SK-N-SH (cell line): ENCODE measurements around the gene BLOC1S1. TPM values are rescaled to one million over a fixed set of nuclear protein-coding genes. Genes with fewer than 3 reads are reported as not detected.

ENCODE experiments used
- CTCF ChIA-PET: fragments of 300-600, 350-600 bp; formaldehyde crosslinking; extraction: SDS; loops from one replicate; lab custom pipeline; 2021; lab: Yijun Ruan, JAX
- POLR2A ChIA-PET: fragments of 350-600 bp; sonication (Branson Sonifier 250); formaldehyde crosslinking; extraction: SDS; loops from one replicate; lab custom pipeline; 2020; ENCODE audit warnings: antibody characterized with exemption, inconsistent platforms; lab: Yijun Ruan, JAX
- DNase-seq: peaks from one replicate; pipeline ENCODE4 v3.0.0; 2012
- H2AFZ ChIP-seq: fragments of 200-600 bp; sonication (generic); 2 replicates; pipeline ENCODE4 v1.8.1; 2016; ENCODE audit warnings: antibody characterized with exemption, mild to moderate bottlenecking, low read depth
- H3F3A ChIP-seq: fragments of 200-600 bp; sonication (generic); replicated peaks from 2 replicates; pipeline ENCODE3; 2016; ENCODE audit warnings: antibody characterized with exemption, mild to moderate bottlenecking; ENCODE audit not compliant: insufficient read depth
- H3K27ac ChIP-seq, 2 experiments: fragments of 200-500 bp in 1 of 2; fragments of 200-600 bp in 1 of 2; sonication (Bioruptor generic) in 1 of 2; sonication (generic), shearing (Covaris generic) in 1 of 2; 2 replicates each; pipeline versions ENCODE4 v1.5.1 to v1.6.1; 2014 to 2016; ENCODE audit warnings: low read depth in 2 of 2, inconsistent platforms in 1 of 2, low read length in 1 of 2, mild to moderate bottlenecking in 1 of 2, mixed read lengths in 1 of 2
- H3K27me3 ChIP-seq: fragments of 200-600 bp; sonication (generic), shearing (Covaris generic); 2 replicates; pipeline ENCODE4 v1.6.1; 2016; ENCODE audit warnings: mixed run types; ENCODE audit not compliant: insufficient read depth
- H3K36me3 ChIP-seq, 2 experiments: fragments of 200-500 bp in 1 of 2; fragments of 200-600 bp in 1 of 2; sonication (Bioruptor generic) in 1 of 2; sonication (generic) in 1 of 2; replicated peaks in 1 of 2; 2 replicates each; pipeline versions ENCODE3 to v1.5.1; 2014 to 2016; ENCODE audit warnings: low read length in 1 of 2, mild to moderate bottlenecking in 1 of 2; ENCODE audit not compliant: insufficient read depth in 2 of 2, control insufficient read depth in 1 of 2
- H3K4me1 ChIP-seq, 2 experiments: fragments of 200-500 bp in 1 of 2; fragments of 200-600 bp in 1 of 2; sonication (Bioruptor generic) in 1 of 2; sonication (generic), shearing (Covaris generic) in 1 of 2; 2 replicates each; pipeline versions ENCODE4 v1.5.1 to v1.6.1; 2014 to 2016; ENCODE audit warnings: low read depth in 1 of 2, low read length in 1 of 2, mixed run types in 1 of 2; ENCODE audit not compliant: insufficient read depth in 2 of 2, control insufficient read depth in 1 of 2
- H3K4me2 ChIP-seq: fragments of 200-600 bp; sonication (generic), shearing (Covaris generic); 2 replicates; pipeline ENCODE4 v1.6.1; 2017; ENCODE audit warnings: mixed run types
- H3K4me3 ChIP-seq, 2 experiments: fragments of 200-500 bp in 1 of 2; fragments of 200-600 bp in 1 of 2; sonication (Bioruptor generic) in 1 of 2; sonication (generic), shearing (Covaris generic) in 1 of 2; 2 replicates each; pipeline versions ENCODE4 v1.5.1 to v1.8.1; 2014 to 2016; ENCODE audit warnings: low read depth in 2 of 2, inconsistent platforms in 1 of 2, low read length in 1 of 2, mild to moderate bottlenecking in 1 of 2, mixed read lengths in 1 of 2, moderate library complexity in 1 of 2
- H3K79me2 ChIP-seq: fragments of 200-600 bp; sonication (generic); 2 replicates; pipeline ENCODE4 v1.8.1; 2017; ENCODE audit warnings: mild to moderate bottlenecking; ENCODE audit not compliant: insufficient read depth
- H3K9ac ChIP-seq: fragments of 200-600 bp; sonication (generic); 2 replicates; pipeline ENCODE4 v1.6.1; 2017; ENCODE audit warnings: mixed run types
- H3K9me2 ChIP-seq: fragments of 200-600 bp; sonication (generic); 2 replicates; pipeline ENCODE4 v1.6.1; 2017; ENCODE audit warnings: mixed run types
- H3K9me3 ChIP-seq: fragments of 200-600 bp; sonication (generic); 2 replicates; pipeline ENCODE4 v1.6.1; 2017; ENCODE audit warnings: mixed run types, mild to moderate bottlenecking, moderate library complexity
- H4K20me1 ChIP-seq: fragments of 200-600 bp; sonication (generic); 2 replicates; pipeline ENCODE4 v1.6.1; 2017; ENCODE audit warnings: mild to moderate bottlenecking, mixed run types; ENCODE audit not compliant: insufficient read depth
- CHD2 ChIP-seq: fragments of 150-350 bp; IDR thresholded peaks from 2 replicates; pipeline ENCODE4 v1.6.1; 2018; ENCODE audit warnings: low read length; ENCODE audit not compliant: partially characterized antibody
- ELF1 ChIP-seq: IDR thresholded peaks from 2 replicates; pipeline ENCODE4 v1.4.0; 2012
- EP300 ChIP-seq, 2 experiments: IDR thresholded peaks; 2 replicates each; pipeline versions ENCODE4 v1.4.0 to v1.6.1; 2012; ENCODE audit warnings: borderline replicate concordance in 1 of 2, low read depth in 1 of 2, low read length in 1 of 2
- EZH2phosphoT487 ChIP-seq: fragments of 200-600 bp; sonication (generic); IDR thresholded peaks from 2 replicates; pipeline ENCODE4 v1.6.1; 2017; ENCODE audit warnings: low read depth, mixed run types, mild to moderate bottlenecking, antibody characterized with exemption, moderate library complexity, borderline replicate concordance
- FOSL2 ChIP-seq: IDR thresholded peaks from 2 replicates; pipeline ENCODE4 v1.4.0; 2012; ENCODE audit warnings: low read depth, mild to moderate bottlenecking, moderate library complexity, borderline replicate concordance
- JUND ChIP-seq: IDR thresholded peaks from 2 replicates; pipeline ENCODE4 v1.4.0; 2012
- MXI1 ChIP-seq: IDR thresholded peaks from 2 replicates; pipeline ENCODE4 v1.6.1; 2012; ENCODE audit warnings: mild to moderate bottlenecking, low read depth, low read length, improper control_type of control experiment
- NRF1 ChIP-seq: IDR thresholded peaks from 2 replicates; pipeline ENCODE4 v1.6.1; 2012; ENCODE audit warnings: low read depth, mild to moderate bottlenecking, low read length
- RAD21 ChIP-seq: IDR thresholded peaks from 2 replicates; pipeline ENCODE4 v1.6.1; 2012; ENCODE audit warnings: mild to moderate bottlenecking, low read length
- RCOR1 ChIP-seq: fragments of 150-350 bp; IDR thresholded peaks from 2 replicates; pipeline ENCODE4 v1.6.1; 2017; ENCODE audit warnings: antibody characterized with exemption, low read length
- RFX5 ChIP-seq: IDR thresholded peaks from 2 replicates; pipeline ENCODE4 v1.6.1; 2012; ENCODE audit warnings: mild to moderate bottlenecking, improper control_type of control experiment, low read length
- SIN3A ChIP-seq: IDR thresholded peaks from 2 replicates; pipeline ENCODE4 v1.6.1; 2012; ENCODE audit warnings: low read depth, mild to moderate bottlenecking, low read length, moderate library complexity, borderline replicate concordance
- SMC3 ChIP-seq: IDR thresholded peaks from 2 replicates; pipeline ENCODE4 v1.6.1; 2012; ENCODE audit warnings: low read depth, low read length, improper control_type of control experiment
- TAF1 ChIP-seq: IDR thresholded peaks from 2 replicates; pipeline ENCODE4 v1.6.1; 2012; ENCODE audit warnings: low read depth, mild to moderate bottlenecking, low read length, moderate library complexity, borderline replicate concordance
- TCF12 ChIP-seq: IDR thresholded peaks from 2 replicates; pipeline ENCODE4 v1.4.0; 2012
- WGBS: methylation state at CpG from one replicate; pipeline ENCODE4 v1.1.6; 2017; ENCODE audit warnings: low lambda C conversion rate; 5-methylcytosine and 5-hydroxymethylcytosine counted together
- polyA plus RNA-seq, 3 experiments: library from polyadenylated mRNA; depleted of rRNA; stranded (reverse); fragments of >200 nt; gene quantifications; 2 replicates each; pipeline ENCODE4 v1.2.3, GENCODE V29; 2012
- TF ChIP-seq, protein P1 (sequence below): fragments of 200-600 bp; sonication (generic); IDR thresholded peaks from 2 replicates; pipeline ENCODE4 v1.6.1; 2017; ENCODE audit warnings: antibody characterized with exemption, mild to moderate bottlenecking, moderate library complexity
- TF ChIP-seq, protein P2 (sequence below): fragments of 150-350 bp; IDR thresholded peaks from 2 replicates; pipeline ENCODE4 v1.6.1; 2016; ENCODE audit warnings: mild to moderate bottlenecking, low read depth, low read length
- TF ChIP-seq, protein P3 (sequence below): IDR thresholded peaks from 2 replicates; pipeline ENCODE4 v1.4.0; 2012; ENCODE audit warnings: low read depth

BLOC1S1 gene
- polyA plus RNA-seq, 1 of the 3 experiments (the other 2 are of a cell fraction): 331 TPM

DNA sequence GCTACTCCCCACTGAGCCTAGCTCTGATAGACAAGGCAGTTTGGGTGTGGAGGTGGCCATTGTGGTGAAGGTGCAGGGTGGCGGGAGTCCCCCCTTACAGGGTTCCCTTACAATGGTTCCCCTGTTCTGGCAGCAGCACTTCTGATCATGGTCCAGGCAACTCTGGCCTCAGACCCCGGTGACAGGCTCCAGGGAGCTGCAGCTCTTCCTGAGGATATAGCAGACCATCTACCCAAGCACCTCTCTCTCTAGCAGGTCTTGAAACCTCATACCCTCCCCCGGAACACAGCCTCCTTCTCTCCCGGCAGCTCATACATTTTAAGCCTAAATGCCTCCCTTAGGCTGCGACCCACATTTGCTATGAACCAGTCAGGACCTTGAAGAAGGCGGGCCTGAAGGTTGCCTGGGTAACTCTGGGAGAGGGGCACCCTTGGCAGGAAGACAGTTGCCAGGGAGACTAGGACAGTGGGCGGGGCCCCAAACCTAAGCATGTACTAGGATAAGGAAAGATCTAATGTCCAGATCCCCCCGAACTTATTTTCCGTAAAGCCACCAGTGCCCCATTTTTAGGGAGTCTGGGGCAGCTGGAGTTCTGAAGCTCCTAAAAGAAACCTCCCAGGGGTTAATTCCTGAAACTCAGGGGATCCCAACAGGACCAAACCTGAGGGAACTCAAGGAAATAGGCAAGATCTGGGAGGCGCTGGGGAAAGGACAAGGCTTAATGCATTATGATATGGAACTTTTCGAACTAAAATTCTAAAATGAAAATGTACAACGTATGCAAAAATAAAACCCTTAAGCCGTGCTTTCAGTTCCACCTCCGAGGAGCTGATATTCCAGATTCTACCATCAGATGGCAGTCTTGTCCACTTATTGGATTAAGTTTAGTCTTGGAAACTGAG, 22.5 kb downstream of the BLOC1S1 start:
- H2AFZ ChIP-seq: peak overlapping the region; percentile 100
- peak overlapping the region; percentile 80 to 83 for H3K27ac ChIP-seq
- H3K9me2 ChIP-seq: no peaks in the 10 kb centered on the region
- DNase-seq: peak; percentile 78
- H3K79me2 ChIP-seq: no peaks in the 10 kb centered on the region
- peak overlapping the region; percentile 70 for H3K9ac ChIP-seq
- H3K4me1 ChIP-seq: peaks cover 9 to 24% of the 10 kb centered on the region in 2 experiments; a peak in 3 of 4 replicates
- 8% methylated on average over 14 of the region's 14 CpGs for WGBS
- POLR2A ChIA-PET: interaction anchor here (0.7 to 2.0 kb wide), 11 partner anchors 9 to 380 kb away, joined by 3 to 12 read pairs (median 4); partner anchors contain the start of genes DNAJC14, ORMDL2, RAB5B and SARNP
- H3K4me3 ChIP-seq: peak overlapping the region; percentile 66 to 98
- no peaks in the 10 kb centered on the region for H3K36me3 ChIP-seq
- peaks cover 17% of the 10 kb centered on the region for H3F3A ChIP-seq
- H3K4me2 ChIP-seq: peak overlapping the region; percentile 99
- no peaks in the 10 kb centered on the region for H4K20me1 ChIP-seq
- no peaks in the 10 kb centered on the region for H3K27me3 ChIP-seq
- no peaks in the 10 kb centered on the region for H3K9me3 ChIP-seq
- CTCF ChIA-PET: interaction anchor here (0.5 to 14.4 kb wide), 57 partner anchors 9 to 745 kb away, joined by 3 to 358 read pairs (median 5); partner anchors contain the start of genes BLOC1S1, CD63, DNAJC14 and ORMDL2
- TF ChIP-seq ELF1: no peak
- peak; percentile 39 for TF ChIP-seq CHD2
- TF ChIP-seq MXI1: peak; percentile 93
- TF ChIP-seq RFX5: peak; percentile 91
- peak; percentile 96 for TF ChIP-seq RAD21
- TF ChIP-seq EP300 (IDR thresholded peaks at IDR 0.05; ENCODE audit: borderline replicate concordance in 1 of 2, low read depth in 1 of 2, low read length in 1 of 2): no peak
- TF ChIP-seq NRF1: no peak
- TF ChIP-seq, protein P1, sequence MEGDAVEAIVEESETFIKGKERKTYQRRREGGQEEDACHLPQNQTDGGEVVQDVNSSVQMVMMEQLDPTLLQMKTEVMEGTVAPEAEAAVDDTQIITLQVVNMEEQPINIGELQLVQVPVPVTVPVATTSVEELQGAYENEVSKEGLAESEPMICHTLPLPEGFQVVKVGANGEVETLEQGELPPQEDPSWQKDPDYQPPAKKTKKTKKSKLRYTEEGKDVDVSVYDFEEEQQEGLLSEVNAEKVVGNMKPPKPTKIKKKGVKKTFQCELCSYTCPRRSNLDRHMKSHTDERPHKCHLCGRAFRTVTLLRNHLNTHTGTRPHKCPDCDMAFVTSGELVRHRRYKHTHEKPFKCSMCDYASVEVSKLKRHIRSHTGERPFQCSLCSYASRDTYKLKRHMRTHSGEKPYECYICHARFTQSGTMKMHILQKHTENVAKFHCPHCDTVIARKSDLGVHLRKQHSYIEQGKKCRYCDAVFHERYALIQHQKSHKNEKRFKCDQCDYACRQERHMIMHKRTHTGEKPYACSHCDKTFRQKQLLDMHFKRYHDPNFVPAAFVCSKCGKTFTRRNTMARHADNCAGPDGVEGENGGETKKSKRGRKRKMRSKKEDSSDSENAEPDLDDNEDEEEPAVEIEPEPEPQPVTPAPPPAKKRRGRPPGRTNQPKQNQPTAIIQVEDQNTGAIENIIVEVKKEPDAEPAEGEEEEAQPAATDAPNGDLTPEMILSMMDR: peak; percentile 85
- TF ChIP-seq RCOR1: 0 out of 2 replicates have a peak, but pooled peaks have one; percentile 26
- TF ChIP-seq SIN3A: 0 out of 2 replicates have a peak, but pooled peaks have one; percentile 13
- TF ChIP-seq TAF1: 0 out of 2 replicates have a peak, but pooled peaks have one; percentile 26
- peak; percentile 75 for TF ChIP-seq SMC3

DNA sequence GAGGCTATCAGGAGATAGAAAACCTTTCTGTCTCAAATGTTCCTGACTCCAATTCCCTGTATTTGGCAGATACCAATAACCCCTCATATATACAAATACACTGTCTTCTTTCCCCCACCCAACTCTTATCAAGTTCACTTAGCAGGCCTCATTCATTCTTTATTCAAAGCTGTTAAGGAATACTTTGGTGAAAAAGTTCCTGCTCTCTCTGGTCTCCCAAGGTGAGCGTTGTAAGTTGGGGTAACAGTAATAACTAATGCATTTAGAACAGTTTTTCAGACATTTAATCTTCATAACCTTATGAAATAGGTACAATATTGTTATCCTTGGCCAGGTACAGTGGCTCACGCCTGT, 23.2 kb downstream of the BLOC1S1 start:
- H3K27me3 ChIP-seq: no peaks in the 10 kb centered on the region
- H3K36me3 ChIP-seq: no peaks in the 10 kb centered on the region
- peak overlapping the region; percentile 80 to 83; a peak in 2 of 4 replicates for H3K27ac ChIP-seq
- H3K79me2 ChIP-seq: no peaks in the 10 kb centered on the region
- CTCF ChIA-PET: interaction anchor here (0.7 to 14.4 kb wide), 45 partner anchors 9 to 302 kb away, joined by 3 to 358 read pairs (median 6); partner anchors contain the start of genes BLOC1S1, CD63, DNAJC14 and ORMDL2
- peaks cover 9 to 24% of the 10 kb centered on the region in 2 experiments; a peak in 3 of 4 replicates for H3K4me1 ChIP-seq
- H3K9ac ChIP-seq: no peak overlapping the region
- 87% methylated on average over 2 of the region's 2 CpGs for WGBS
- peak overlapping the region; percentile 66 to 98 for H3K4me3 ChIP-seq
- no peaks in the 10 kb centered on the region for H3K9me2 ChIP-seq
- no peak for DNase-seq
- peak overlapping the region; percentile 100; the same call in 1 of the 2 replicates for H2AFZ ChIP-seq
- TF ChIP-seq TCF12 (no peak), EZH2phosphoT487 (no peak), FOSL2 (no peak), RFX5 (no peak), JUND (no peak)
- TF ChIP-seq, protein P2, sequence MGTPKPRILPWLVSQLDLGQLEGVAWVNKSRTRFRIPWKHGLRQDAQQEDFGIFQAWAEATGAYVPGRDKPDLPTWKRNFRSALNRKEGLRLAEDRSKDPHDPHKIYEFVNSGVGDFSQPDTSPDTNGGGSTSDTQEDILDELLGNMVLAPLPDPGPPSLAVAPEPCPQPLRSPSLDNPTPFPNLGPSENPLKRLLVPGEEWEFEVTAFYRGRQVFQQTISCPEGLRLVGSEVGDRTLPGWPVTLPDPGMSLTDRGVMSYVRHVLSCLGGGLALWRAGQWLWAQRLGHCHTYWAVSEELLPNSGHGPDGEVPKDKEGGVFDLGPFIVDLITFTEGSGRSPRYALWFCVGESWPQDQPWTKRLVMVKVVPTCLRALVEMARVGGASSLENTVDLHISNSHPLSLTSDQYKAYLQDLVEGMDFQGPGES: no peak
- TF ChIP-seq, protein P1: no peak
- TF ChIP-seq, protein P3, sequence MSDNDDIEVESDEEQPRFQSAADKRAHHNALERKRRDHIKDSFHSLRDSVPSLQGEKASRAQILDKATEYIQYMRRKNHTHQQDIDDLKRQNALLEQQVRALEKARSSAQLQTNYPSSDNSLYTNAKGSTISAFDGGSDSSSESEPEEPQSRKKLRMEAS: no peak
- no peaks in the 10 kb centered on the region for H4K20me1 ChIP-seq
- H3K9me3 ChIP-seq: no peaks in the 10 kb centered on the region
- H3K4me2 ChIP-seq: peak overlapping the region; percentile 99; the same call in 1 of the 2 replicates
- H3F3A ChIP-seq: peaks cover 17% of the 10 kb centered on the region
- POLR2A ChIA-PET: interaction anchor here (0.8 to 2.0 kb wide), 7 partner anchors 9 to 379 kb away, joined by 3 to 12 read pairs (median 4); partner anchors contain the start of genes DNAJC14, ORMDL2, RAB5B and SARNP
